ENCODE measurements around the gene GPR55. TPM values are rescaled to one million over a fixed set of nuclear protein-coding genes. Genes with fewer than 3 reads are reported as not detected.

Gene GPR55
- total and polyA plus RNA-seq, 8 donors, result 0.13 to 0.37 (median 0.19) TPM; not detected in 5

DNA sequence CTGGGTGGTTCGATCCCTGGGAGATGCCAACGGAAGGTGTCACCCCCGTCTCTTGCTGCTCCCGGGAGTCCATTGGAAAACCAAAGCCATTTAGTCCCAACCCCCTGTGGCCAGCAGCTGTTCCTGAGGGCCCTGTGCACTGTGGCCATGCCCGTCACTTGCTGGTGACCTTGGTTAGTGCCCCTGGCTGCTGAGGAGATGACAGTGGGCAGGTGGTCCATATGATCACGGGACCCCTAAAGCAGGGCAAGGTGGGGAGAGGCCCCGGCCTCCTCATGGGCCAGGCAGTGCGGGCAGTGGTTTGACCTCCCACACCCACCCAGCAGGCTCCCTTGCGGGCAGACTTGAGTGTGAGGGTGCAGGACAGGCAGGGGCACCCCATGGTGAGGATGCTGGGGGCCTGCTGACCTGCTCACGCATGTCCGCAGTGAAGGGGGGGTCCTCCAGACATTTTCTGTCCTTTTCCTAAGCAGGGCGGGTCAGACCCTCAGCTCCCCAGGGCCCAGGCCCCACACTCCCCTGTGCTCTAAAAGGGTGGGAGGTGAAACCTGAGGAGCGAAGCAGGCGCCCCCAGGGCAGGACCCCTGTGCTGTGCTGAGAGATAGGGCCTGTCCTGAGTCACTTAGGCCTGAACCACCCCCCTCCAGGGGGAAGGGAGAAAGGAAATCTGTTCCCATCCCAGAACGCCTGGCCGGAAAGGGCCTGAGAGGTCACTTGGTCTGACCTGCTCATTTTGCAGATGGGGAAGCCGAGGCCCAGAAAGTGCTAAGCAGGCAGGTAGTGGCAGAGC lies 53.5 kb downstream of the GPR55 start:
- intact Hi-C loops (cut with DNase I; ENCODE audit: low total_unique reads), result no loop called here

DNA sequence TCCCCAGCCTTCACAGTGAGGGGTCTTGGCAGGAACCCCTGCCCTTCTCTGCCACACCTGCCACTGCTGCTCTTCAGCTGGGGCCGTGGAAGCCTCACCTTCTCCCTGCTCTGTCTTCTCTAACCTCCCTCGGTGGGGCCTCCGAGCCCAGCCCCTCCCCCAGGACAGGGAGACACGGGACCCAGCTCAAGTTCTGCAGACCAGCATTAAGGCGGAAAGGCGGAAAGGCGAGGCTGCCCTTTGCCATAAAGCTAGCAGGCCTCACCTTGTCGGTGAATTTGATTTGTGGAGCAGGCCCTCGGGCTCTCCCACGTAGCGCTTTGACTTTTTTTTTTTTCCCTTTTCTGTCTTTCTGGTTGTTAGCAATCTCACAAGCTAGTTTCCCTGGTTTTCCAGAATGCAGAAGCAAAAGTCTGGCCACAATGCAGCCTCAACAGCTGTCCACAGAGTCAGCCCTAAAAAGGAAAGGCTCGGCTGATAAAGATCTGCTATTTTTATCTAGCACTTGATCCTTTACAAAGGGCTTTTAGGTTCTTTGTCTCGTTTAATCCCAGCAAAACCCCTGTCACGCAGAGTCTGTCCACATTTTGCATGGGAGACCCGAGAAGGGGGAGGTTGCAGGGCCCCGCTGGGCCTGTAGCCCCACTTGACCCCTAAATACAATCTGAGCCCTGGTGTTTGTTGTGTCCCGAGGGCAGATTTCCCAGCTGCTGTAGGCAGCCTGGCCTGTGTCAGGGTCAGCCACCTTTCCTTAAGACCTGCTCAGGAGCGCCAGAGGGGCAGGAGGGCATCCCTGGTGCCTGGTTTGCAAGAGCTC lies 54.3 kb downstream of the GPR55 start:
- intact Hi-C loops (cut with DNase I; ENCODE audit: low total_unique reads), result no loop called here
- TF ChIP-seq POLR2A (IDR thresholded peaks at IDR 0.05) (no peak), POLR2AphosphoS5 (IDR thresholded peaks at IDR 0.05) (no peak), EP300 (IDR thresholded peaks at IDR 0.05) (no peak)
- TF ChIP-seq, protein P1, sequence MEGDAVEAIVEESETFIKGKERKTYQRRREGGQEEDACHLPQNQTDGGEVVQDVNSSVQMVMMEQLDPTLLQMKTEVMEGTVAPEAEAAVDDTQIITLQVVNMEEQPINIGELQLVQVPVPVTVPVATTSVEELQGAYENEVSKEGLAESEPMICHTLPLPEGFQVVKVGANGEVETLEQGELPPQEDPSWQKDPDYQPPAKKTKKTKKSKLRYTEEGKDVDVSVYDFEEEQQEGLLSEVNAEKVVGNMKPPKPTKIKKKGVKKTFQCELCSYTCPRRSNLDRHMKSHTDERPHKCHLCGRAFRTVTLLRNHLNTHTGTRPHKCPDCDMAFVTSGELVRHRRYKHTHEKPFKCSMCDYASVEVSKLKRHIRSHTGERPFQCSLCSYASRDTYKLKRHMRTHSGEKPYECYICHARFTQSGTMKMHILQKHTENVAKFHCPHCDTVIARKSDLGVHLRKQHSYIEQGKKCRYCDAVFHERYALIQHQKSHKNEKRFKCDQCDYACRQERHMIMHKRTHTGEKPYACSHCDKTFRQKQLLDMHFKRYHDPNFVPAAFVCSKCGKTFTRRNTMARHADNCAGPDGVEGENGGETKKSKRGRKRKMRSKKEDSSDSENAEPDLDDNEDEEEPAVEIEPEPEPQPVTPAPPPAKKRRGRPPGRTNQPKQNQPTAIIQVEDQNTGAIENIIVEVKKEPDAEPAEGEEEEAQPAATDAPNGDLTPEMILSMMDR (IDR thresholded peaks at IDR 0.05), result no peak
- peak; percentile 24 to 79 for DNase-seq
- 34 to 50% (median 46%) methylated on average over 17 to 18 of the region's 18 CpGs for WGBS, 5 donors
- H3K36me3 ChIP-seq, result peaks cover 0 to 25% (median 13%) of the 10 kb centered on the region in 4 donors
- no peaks in the 10 kb centered on the region for H3K27me3 ChIP-seq
- H3K9me3 ChIP-seq, result no peaks in the 10 kb centered on the region
- peak overlapping the region in 4 of 5 donors; percentile 25 to 73 (median 51) for H3K27ac ChIP-seq
- peaks cover 52 to 73% (median 64%) of the 10 kb centered on the region in 4 donors for H3K4me1 ChIP-seq
- H3K4me3 ChIP-seq, result no peak overlapping the region

More for the DNA sequence above, 53.5 kb downstream of the GPR55 start:
- peaks cover under 1 to 33% (median 21%) of the 10 kb centered on the region in 4 donors for H3K36me3 ChIP-seq
- DNase-seq, result peak in 1 of 2 donors; percentile 18
- WGBS, 5 donors, result 73 to 90% (median 82%) methylated on average over 13 to 17 of the region's 17 CpGs
- peaks cover 44 to 65% (median 56%) of the 10 kb centered on the region in 4 donors for H3K4me1 ChIP-seq
- H3K9me3 ChIP-seq, result no peaks in the 10 kb centered on the region
- TF ChIP-seq POLR2A (IDR thresholded peaks at IDR 0.05) (no peak), POLR2AphosphoS5 (IDR thresholded peaks at IDR 0.05) (no peak), EP300 (IDR thresholded peaks at IDR 0.05) (no peak)
- TF ChIP-seq, protein P1 (IDR thresholded peaks at IDR 0.05), result no peak
- no peaks in the 10 kb centered on the region for H3K27me3 ChIP-seq
- no peak overlapping the region for H3K4me3 ChIP-seq
- H3K27ac ChIP-seq, result peak overlapping the region in 4 of 5 donors; percentile 4 to 73 (median 51)

DNA sequence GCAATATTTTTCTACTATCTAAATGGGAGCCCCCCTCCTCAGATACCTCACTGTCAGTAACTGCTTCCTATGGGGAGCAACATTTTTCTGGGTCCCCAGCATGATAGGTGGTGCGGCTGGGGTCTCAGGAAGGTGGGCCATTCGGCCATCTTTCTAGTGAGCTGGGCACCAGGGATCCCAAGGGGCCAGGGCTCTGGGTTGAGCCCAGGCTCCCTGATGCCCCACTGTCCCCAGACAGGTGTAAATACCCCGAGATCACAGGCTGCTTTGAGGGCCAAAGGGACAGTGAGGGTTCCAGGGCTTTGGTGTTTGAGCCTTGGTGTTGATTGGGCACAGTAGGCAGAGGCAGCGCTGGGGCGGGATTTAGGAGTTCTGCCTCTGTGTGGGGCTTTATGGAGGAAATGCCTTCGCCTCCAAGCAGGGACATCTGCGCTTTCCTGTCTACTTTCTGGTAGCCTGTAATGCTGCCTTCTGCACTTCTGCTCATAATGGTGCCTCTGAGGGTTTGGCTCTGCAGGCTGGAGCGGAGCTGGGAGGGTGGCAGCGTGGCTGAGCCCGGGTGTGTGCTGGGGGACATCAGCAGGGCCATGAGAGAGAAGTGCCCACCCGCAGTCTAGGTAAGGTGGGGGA lies 55.0 kb downstream of the GPR55 start:
- Histone ChIP-seq H3K4me1 (peaks cover 59 to 80% (median 70%) of the 10 kb centered on the region in 4 donors), H3K36me3 (peaks cover 0 to 17% (median 6%) of the 10 kb centered on the region in 4 donors), H3K27me3 (no peaks in the 10 kb centered on the region), H3K4me3 (no peak overlapping the region), H3K9me3 (no peaks in the 10 kb centered on the region), H3K27ac (peak overlapping the region in 4 of 5 donors; percentile 25 to 73 (median 51))
- peak; percentile 18 to 46 for DNase-seq
- intact Hi-C loops (cut with DNase I; ENCODE audit: low total_unique reads), result no loop called here
- WGBS, 5 donors, result 63 to 90% (median 77%) methylated on average over 10 to 11 of the region's 11 CpGs
- TF ChIP-seq POLR2A (IDR thresholded peaks at IDR 0.05) (no peak), POLR2AphosphoS5 (IDR thresholded peaks at IDR 0.05) (no peak)
- TF ChIP-seq, protein P1 (IDR thresholded peaks at IDR 0.05), result no peak

Data from stomach (tissue), 9 donors.